Measurements from ENCODE around the gene KRT85. TPM values are rescaled to one million over a fixed set of nuclear protein-coding genes. Genes with fewer than 3 reads are reported as not detected.
"Not testable (repeated sequence)": the region's sequence is repeated elsewhere in the genome, so short reads cannot be mapped to it uniquely, and the experiment has no call there.

The KRT85 gene
- polyA plus RNA-seq = not detected

DNA sequence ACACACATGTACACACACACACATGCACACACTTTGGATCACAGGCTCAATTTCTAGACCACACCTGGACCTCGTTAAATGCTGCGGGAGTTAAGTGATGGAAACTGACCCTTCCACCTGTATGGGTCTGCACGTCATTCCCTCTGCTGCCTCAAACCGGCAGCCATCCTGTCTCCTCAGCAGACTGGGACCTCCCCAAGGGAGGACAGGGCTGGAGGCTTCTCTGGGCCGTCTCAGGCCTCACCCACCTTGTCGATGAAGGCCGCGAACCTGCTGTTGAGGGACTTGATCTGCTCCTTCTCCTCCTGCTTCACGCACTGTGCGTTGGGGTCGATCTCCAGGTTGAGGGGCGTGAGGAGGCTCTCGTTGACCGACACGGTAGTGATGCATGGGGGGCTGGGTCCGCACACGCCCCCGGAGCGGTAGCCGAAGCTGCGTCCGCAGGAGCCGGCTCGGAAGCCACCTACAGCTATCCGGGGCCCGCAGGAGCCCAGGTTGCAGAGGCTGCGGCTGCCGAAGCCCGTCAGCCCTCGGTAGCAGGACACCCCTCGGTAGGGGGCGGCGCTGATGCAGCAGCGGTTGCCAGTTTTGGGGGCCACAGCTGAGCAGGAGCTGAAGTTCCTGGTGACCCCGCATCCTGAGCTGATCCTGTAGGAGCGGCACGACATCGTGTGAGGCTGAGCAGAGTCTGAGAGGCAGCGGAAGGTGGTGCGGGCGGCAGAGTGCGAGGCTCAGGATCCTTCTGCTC lies at the start of gene KRT85:
KRT85 (minus strand) TSS at position 744 of the 748 bp plus-strand sequence; CDS start at position 668, 76 bp downstream.
- Mint-ChIP-seq H3K4me1 (peaks cover 6 to 13% of the 10 kb centered on the region in 2 donors), H3K9me3 (peaks cover 0 to 6% (median 0%) of the 10 kb centered on the region in 6 donors), H3K36me3 (peaks cover 0 to 4% (median 0%) of the 10 kb centered on the region in 3 donors), H3K27me3 (ENCODE audit: low read depth in 3 of 3) (peaks cover 14 to 27% (median 21%) of the 10 kb centered on the region in 3 donors), H3K4me3 (no peak within 1 kb of the TSS), H3K27ac (no peak within 1 kb of the TSS)
- no peak for DNase-seq

DNA sequence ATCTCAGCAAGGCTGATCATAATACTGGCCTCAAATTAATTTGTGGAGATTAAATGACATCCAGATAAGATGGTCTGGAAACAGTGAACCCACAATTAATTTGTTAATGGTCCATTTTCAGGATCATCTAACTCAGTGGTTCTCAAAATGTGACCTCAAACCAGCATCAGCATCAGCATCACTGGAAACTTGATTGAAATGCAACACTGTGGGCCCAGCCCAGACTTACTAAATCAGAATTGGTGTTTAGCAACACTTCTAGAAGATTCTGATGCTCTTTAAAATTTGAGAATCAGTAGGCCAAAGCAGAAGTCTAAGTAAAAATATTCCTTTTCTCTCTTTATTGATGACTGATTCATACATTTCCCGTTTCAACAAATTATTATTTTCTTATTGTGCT lies 49.5 kb upstream of the KRT85 start:
- peaks cover 4 to 10% (median 9%) of the 10 kb centered on the region in 3 donors for H3K27me3 Mint-ChIP-seq (ENCODE audit: low read depth in 3 of 3)

DNA sequence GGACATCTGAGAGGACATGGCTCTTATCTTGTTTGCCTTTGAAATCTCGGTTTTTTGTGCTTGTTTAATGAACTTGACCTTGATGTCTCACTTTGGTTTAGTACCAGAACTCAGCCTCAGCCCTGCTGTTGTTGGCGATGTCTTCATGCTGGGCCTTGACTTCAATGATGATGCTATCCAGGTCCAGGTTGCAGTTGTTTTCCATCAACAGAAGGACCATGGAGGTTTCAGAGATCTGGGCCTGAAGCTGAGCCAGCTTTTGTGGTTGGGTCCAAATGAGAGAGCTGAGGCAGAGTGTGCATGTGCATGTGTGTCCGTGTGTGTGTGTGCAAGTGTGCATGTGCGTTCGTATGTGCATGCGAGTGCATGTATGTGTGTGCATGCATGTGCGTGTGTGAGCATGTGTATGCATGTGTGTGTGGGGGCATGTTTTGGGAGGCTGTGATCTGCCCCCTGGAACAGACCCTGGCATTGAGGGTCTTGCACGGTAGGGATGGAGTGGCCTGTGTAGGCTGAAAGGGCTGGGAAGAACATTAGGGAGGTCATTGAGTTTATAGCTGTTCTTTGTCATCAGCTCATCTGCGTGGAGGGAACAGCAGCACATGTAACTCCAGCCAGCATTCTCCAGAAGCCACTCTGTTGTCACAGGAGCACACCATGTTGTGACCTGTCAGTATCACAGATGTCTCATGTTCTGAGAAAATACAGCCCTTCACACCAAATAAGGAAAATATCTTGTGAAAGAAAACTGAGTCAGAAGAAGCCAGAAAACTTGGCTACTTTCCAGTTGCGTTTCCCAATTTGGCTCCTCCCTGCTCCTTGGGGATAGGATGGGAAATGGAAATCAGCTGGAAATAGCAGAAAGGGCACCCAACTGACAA lies 48.8 kb upstream of the KRT85 start:
- Mint-ChIP-seq H3K9me3 (no peaks in the 10 kb centered on the region), H3K4me3 (no peak overlapping the region), H3K27ac (no peak overlapping the region), H3K27me3 (ENCODE audit: low read depth in 3 of 3) (peaks cover 4 to 9% (median 6%) of the 10 kb centered on the region in 3 donors), H3K36me3 (no peaks in the 10 kb centered on the region), H3K4me1 (peaks cover 0 to 8% of the 10 kb centered on the region in 2 donors)
- no peak for DNase-seq

More for the DNA sequence above, 49.5 kb upstream of the KRT85 start:
- DNase-seq = no peak
- H3K4me1 Mint-ChIP-seq = peaks cover 0 to 8% of the 10 kb centered on the region in 2 donors
- no peak overlapping the region for H3K4me3 Mint-ChIP-seq
- H3K36me3 Mint-ChIP-seq = no peaks in the 10 kb centered on the region
- H3K27ac Mint-ChIP-seq = no peak overlapping the region
- H3K9me3 Mint-ChIP-seq = no peaks in the 10 kb centered on the region

DNA sequence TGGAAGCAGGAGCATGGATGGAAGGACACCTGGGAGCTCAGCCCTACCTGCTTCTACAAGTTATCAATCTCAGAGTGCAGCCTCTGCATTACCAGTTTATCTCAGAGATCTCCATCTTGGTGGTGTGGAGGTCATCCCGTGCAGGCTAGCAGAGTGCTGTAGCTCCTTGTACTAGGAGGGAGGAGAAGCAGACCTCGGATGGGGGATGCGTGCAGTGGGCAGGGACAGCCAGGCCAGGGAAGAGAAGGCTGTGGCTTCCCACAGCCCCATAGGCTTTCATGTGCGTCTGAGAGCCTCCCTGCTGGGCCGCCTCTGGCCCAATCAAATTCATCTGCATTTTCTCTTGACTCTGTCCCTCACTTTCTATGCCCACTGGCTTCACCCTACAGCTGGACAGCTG lies 47.7 kb upstream of the KRT85 start:
- peak overlapping the region in 1 of 6 donors; percentile 54 for H3K27ac Mint-ChIP-seq
- DNase-seq = no peak
- H3K36me3 Mint-ChIP-seq = no peaks in the 10 kb centered on the region
- peaks cover 4 to 7% (median 6%) of the 10 kb centered on the region in 3 donors for H3K27me3 Mint-ChIP-seq (ENCODE audit: low read depth in 3 of 3)
- no peak overlapping the region for H3K4me3 Mint-ChIP-seq
- no peaks in the 10 kb centered on the region for H3K9me3 Mint-ChIP-seq
- H3K4me1 Mint-ChIP-seq = peaks cover 0 to 5% of the 10 kb centered on the region in 2 donors

DNA sequence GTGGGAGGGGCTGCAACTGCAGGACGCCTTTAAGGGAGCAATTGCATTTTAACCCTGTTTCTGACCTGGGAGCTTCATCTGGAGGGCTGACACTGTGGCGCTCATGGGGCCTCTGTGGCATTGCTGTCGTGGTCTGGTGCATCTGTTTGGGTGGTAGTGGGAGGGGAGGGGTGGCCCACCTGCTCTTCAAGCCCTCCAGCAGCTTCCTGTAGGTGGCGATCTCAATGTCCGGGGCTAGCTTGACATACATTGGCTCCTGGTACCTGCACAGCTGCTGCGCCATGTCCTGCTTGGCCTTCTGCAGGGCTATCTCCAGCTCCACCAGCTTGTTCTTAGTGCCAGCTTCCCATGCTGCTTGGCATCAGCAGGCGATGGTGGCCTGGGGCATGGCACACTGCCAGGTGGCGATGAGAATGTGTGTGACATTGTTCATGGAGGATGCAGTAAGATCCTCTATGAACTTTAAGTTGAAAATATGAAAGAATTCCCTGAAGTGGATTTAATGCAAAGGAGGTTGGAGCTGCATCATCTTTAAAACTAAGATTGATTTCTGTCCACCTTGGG lies 46.6 kb upstream of the KRT85 start:
- Mint-ChIP-seq H3K9me3 (no peaks in the 10 kb centered on the region), H3K27ac (no peak overlapping the region), H3K27me3 (ENCODE audit: low read depth in 3 of 3) (peaks cover 2 to 6% (median 5%) of the 10 kb centered on the region in 3 donors), H3K4me1 (no peaks in the 10 kb centered on the region), H3K36me3 (no peaks in the 10 kb centered on the region), H3K4me3 (no peak overlapping the region)
- no peak for DNase-seq

DNA sequence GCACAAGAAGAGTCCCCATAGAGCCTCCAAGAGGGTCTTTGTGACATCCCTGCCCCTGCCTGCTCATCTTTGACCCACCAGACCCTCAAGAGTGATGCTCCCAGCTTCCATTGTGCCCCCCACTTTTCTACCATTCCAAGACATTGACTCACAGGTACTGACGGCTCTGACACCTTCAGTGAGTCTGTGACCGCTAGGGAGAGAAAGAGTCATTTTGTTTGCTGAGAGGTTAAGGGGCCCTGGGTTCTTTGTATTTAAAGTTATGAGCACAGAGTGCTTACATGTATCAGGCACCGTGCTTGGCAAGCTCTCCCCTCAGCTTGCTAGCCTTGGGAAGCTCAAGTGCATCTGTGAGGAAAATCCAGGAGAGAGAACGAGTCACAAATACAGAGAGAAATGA lies 45.9 kb upstream of the KRT85 start:
- H3K9me3 Mint-ChIP-seq = no peaks in the 10 kb centered on the region
- no peaks in the 10 kb centered on the region for H3K36me3 Mint-ChIP-seq
- no peak overlapping the region for H3K27ac Mint-ChIP-seq
- no peaks in the 10 kb centered on the region for H3K4me1 Mint-ChIP-seq
- no peak overlapping the region for H3K4me3 Mint-ChIP-seq
- peaks cover 2 to 10% (median 5%) of the 10 kb centered on the region in 3 donors for H3K27me3 Mint-ChIP-seq (ENCODE audit: low read depth in 3 of 3)
- no peak for DNase-seq

DNA sequence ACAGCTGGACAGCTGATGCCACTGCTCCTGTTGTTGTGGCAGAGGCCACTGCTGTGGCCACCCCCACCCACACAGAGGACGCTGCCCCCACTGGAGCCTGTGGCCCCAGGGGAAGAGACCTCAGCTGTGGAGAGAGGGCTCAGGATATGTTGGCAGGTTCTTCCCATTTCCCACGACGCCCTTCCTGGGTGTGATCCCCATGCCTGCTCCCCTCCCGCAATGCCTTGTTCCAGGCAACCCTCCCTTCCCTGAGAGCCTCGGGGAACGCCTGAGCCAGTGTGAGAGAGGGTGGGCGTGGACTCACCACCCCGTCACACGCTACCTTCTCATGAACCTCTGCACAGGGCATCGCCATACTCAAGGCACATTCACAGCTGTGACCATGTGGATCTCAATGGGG lies 44.5 kb upstream of the KRT85 start:
- H3K9me3 Mint-ChIP-seq = no peaks in the 10 kb centered on the region
- H3K36me3 Mint-ChIP-seq = no peaks in the 10 kb centered on the region
- H3K27ac Mint-ChIP-seq = no peak overlapping the region
- no peak for DNase-seq
- H3K4me1 Mint-ChIP-seq = no peaks in the 10 kb centered on the region
- peaks cover 2 to 11% (median 5%) of the 10 kb centered on the region in 3 donors for H3K27me3 Mint-ChIP-seq (ENCODE audit: low read depth in 3 of 3)
- H3K4me3 Mint-ChIP-seq = no peak overlapping the region

DNA sequence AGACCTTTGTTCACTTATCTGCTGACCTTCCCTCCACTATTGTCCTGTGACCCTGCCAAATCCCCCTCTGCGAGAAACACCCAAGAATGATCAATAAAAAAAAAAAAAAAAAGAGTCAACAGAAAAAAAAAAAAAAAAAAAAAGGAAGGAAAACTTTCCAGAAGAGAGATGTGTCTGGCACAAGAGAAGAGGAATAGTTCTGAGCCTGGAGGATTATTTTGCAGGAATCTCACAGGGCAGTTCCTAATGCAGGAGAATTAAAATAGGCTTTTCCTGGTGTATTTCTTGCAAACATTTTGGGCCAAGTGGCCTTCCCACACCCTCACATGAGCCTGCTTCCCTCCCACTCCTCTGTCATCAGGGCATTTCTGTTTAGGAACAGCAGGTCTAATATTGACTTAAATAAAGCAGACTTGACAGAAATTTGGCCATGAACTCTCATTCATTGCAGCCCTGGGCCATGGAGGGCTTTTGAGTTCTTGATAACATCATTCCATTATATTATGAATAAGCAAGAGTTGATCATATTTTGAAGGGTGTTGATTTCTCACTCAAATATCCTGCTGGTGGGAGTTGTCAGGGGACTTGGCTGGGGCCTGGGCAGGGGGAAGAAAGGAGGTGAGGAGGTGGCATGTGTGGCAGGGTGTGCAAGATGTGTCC lies 43.4 kb upstream of the KRT85 start:
- peak overlapping the region in 1 of 6 donors; percentile 12 for H3K27ac Mint-ChIP-seq
- not testable (repeated sequence) for H3K4me3 Mint-ChIP-seq; H3K9me3 Mint-ChIP-seq; H3K36me3 Mint-ChIP-seq; H3K27me3 Mint-ChIP-seq (ENCODE audit: low read depth in 3 of 3); H3K4me1 Mint-ChIP-seq; DNase-seq

DNA sequence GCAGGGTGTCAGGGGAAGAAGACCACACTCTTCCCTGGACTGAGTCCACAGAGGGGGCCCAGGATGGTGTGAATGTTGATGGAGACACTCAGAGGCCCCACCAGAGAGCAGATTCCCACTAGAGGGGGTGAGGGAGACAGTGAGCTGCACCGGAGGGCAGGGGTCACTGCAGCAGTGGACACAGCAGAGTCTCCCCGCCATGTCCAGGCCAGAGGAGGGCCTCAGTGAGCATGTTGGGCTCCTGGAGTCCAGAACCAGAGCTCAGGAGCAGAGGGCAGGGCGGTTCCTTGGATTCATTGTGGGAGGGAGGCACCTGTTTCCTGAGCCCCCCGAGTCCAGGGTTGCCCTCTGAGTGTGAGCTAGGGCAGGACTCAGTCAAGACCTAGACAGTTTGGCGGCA lies 40.6 kb upstream of the KRT85 start:
- Mint-ChIP-seq H3K4me1 (no peaks in the 10 kb centered on the region), H3K27me3 (ENCODE audit: low read depth in 3 of 3) (peaks cover 0 to 7% (median 6%) of the 10 kb centered on the region in 3 donors), H3K4me3 (no peak overlapping the region), H3K9me3 (no peaks in the 10 kb centered on the region), H3K27ac (peak overlapping the region in 1 of 6 donors; percentile 57), H3K36me3 (no peaks in the 10 kb centered on the region)
- DNase-seq = no peak

DNA sequence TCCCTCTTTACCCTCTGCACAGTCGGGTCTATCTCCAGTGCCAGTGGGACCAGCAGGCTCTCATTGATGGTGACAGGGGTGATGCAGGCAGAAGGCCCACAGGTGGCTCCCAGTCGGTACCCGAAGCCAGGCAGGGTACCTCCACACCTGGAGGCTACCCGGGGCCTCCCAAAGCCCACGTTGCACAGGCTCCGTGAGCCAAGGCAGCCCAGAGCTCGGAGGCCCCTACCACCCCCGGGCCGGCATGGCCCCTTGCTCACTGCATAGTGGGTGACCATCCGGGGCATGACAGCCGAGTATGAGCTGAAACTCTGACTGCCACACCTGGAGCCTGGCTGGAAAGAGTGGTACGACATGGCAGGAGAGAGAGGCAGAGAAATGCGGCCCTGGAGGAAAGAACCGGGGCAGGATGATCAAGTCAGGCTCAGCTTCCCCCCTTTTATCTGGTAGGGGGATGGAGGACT lies 38.7 kb upstream of the KRT85 start, which contains the start of gene KRT82:
KRT82 (minus strand) TSS at position 414 of the 464 bp plus-strand sequence; CDS start at position 356, 58 bp downstream.
- Mint-ChIP-seq H3K36me3 (no peaks in the 10 kb centered on the region), H3K9me3 (no peaks in the 10 kb centered on the region), H3K4me3 (no peak within 1 kb of the TSS), H3K4me1 (no peaks in the 10 kb centered on the region), H3K27ac (no peak within 1 kb of the TSS), H3K27me3 (ENCODE audit: low read depth in 3 of 3) (peaks cover 0 to 15% (median 1%) of the 10 kb centered on the region in 3 donors)
- no peak for DNase-seq

DNA sequence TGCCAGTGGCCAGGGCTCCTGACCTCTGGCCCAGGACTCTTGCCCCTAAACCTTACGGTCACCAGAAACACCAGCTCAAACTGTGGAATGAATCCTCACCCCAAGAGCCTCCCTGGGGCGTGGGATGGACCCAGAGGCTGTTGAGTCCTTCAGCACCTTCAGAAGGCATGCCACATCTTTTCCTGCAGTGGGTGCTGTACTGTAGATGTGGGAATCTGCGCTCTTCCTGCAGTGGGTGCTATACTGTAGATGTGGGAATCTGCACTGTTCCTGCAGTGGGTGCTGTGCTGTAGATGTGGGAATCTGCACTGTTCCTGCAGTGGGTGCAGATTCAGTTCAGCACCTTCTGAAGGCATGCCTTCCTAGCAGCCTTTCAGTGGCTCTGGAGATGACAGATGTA lies 37.7 kb upstream of the KRT85 start:
- Mint-ChIP-seq H3K4me1 (no peaks in the 10 kb centered on the region), H3K27ac (no peak overlapping the region), H3K9me3 (no peaks in the 10 kb centered on the region), H3K4me3 (no peak overlapping the region), H3K36me3 (no peaks in the 10 kb centered on the region), H3K27me3 (ENCODE audit: low read depth in 3 of 3) (peaks cover 0 to 15% (median 1%) of the 10 kb centered on the region in 3 donors)
- no peak for DNase-seq

DNA sequence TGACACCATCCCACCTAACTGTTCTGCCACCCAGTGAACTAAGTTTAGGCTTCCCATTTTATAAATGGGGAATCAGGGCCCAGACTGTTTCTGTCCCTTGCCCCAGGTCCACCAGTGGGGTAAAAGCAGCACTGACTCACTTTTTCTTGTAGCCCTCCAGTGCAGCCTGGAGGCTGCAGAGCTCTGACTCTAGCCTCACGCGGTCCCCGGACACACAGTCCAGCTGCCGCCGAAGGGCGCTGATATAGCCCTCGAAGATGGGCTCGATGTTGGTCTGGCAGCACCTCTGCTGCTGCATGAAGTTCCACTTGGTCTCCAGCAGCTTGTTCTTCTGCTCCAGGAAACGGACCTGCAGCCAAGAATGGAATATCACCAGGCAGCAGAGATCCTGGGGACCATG lies 36.3 kb upstream of the KRT85 start:
- peaks cover 0 to 14% (median 1%) of the 10 kb centered on the region in 3 donors for H3K27me3 Mint-ChIP-seq (ENCODE audit: low read depth in 3 of 3)
- no peak for DNase-seq
- no peak overlapping the region for H3K27ac Mint-ChIP-seq
- H3K4me3 Mint-ChIP-seq = no peak overlapping the region
- H3K9me3 Mint-ChIP-seq = no peaks in the 10 kb centered on the region
- H3K36me3 Mint-ChIP-seq = peaks cover 0 to 4% (median 0%) of the 10 kb centered on the region in 3 donors
- H3K4me1 Mint-ChIP-seq = no peaks in the 10 kb centered on the region

DNA sequence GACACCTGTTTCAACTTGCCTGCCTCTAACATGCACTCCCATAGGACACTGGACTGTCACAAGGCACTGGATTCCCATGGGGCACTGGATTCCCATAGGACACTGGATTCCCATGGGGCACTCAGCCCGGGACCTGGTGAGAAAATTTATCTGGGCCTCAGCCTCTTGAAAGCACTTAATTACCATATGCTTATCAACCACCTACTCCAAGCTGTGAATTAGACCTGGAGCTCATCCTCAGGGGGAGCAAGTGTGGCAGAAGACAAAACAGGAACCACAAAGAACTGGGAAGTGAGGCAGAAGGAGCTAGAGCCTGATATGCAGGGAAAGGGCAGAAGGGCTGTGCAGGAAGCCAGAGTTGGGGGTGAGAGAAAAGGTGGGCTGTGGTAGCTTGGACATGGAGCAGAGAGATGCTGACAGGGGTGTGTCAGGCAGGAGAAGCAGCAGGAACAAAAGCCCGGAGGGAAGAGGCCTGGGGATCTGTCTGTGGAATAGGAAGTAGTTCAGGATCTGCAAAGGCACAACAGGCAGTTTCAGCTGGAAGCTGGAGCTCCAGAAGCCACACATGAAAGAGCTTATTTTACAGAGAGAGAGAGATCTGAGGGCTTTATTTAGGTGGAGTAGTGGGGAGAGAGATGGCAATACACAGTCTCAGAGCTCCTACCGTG lies 35.7 kb upstream of the KRT85 start:
- H3K9me3 Mint-ChIP-seq = no peaks in the 10 kb centered on the region
- no peak overlapping the region for H3K4me3 Mint-ChIP-seq
- no peaks in the 10 kb centered on the region for H3K4me1 Mint-ChIP-seq
- peaks cover 0 to 10% (median 1%) of the 10 kb centered on the region in 3 donors for H3K27me3 Mint-ChIP-seq (ENCODE audit: low read depth in 3 of 3)
- DNase-seq = no peak
- H3K36me3 Mint-ChIP-seq = peaks cover 0 to 4% (median 0%) of the 10 kb centered on the region in 3 donors
- no peak overlapping the region for H3K27ac Mint-ChIP-seq
